GM21723 (cell line): ENCODE results near the gene ZAP70.
"Not testable (repeated sequence)": the region's sequence is repeated elsewhere in the genome, so short reads cannot be mapped to it uniquely, and the experiment has no call there.

Experiments used
- ATAC-seq: cut with Tn5 transposase; IDR thresholded peaks from one replicate; pipeline ENCODE4 v1.9.1; 2021; ENCODE audit warnings: mild to moderate bottlenecking, moderate library complexity; ENCODE audit not compliant: unreplicated experiment

ZAP70 gene

GRCh38 chr2:97713296-97714083 is at the start of gene ZAP70:
TSS of gene ZAP70 (plus strand) at chr2:97713576. CDS start at chr2:97724037, 10,461 bp downstream.
- no peak for ATAC-seq

GRCh38 chr2:97663626-97663961 is 49.8 kb upstream of the ZAP70 start:
- no peak for ATAC-seq

GRCh38 chr2:97663962-97664635 is 49.3 kb upstream of the ZAP70 start, which contains the start of gene ACTR1B:
TSS of gene ACTR1B (minus strand) at chr2:97664044. CDS start at chr2:97663890, 154 bp downstream.
- ATAC-seq, result peak; percentile 86

- ATAC-seq, result no peak
Measured at GRCh38 chr2:97664636-97664970, 48.8 kb upstream of the ZAP70 start.

GRCh38 chr2:97669448-97669847 is 43.9 kb upstream of the ZAP70 start, which contains the start of gene C2orf92:
TSS of gene C2orf92 (plus strand) at chr2:97669713. CDS start at chr2:97669789, 76 bp downstream.
- ATAC-seq, result no peak

GRCh38 chr2:97670471-97670870 is 42.9 kb upstream of the ZAP70 start:
- no peak for ATAC-seq

GRCh38 chr2:97671526-97671925 is 41.9 kb upstream of the ZAP70 start:
- no peak for ATAC-seq

- ATAC-seq, result not testable (repeated sequence)
Measured at GRCh38 chr2:97672606-97673140, 40.7 kb upstream of the ZAP70 start.

- peak; percentile 4 for ATAC-seq
Measured at GRCh38 chr2:97673182-97673914, 40.0 kb upstream of the ZAP70 start.

- peak; percentile 45 for ATAC-seq
Measured at GRCh38 chr2:97673915-97674283, 39.5 kb upstream of the ZAP70 start.

- ATAC-seq, result no peak
Measured at GRCh38 chr2:97675430-97676113, 37.8 kb upstream of the ZAP70 start.

GRCh38 chr2:97676620-97677019 is 36.8 kb upstream of the ZAP70 start:
- no peak for ATAC-seq

- no peak for ATAC-seq
Measured at GRCh38 chr2:97677480-97677879, 35.9 kb upstream of the ZAP70 start.

- ATAC-seq, result no peak
Measured at GRCh38 chr2:97678298-97678697, 35.1 kb upstream of the ZAP70 start.

- not testable (repeated sequence) for ATAC-seq
Measured at GRCh38 chr2:97687235-97687634, 26.1 kb upstream of the ZAP70 start.

GRCh38 chr2:97688062-97688827 is 25.1 kb upstream of the ZAP70 start:
- ATAC-seq, result no peak

GRCh38 chr2:97691166-97691565 is 22.2 kb upstream of the ZAP70 start:
- ATAC-seq, result no peak

- no peak for ATAC-seq
Measured at GRCh38 chr2:97693476-97693875, 19.9 kb upstream of the ZAP70 start.

- no peak for ATAC-seq
Measured at GRCh38 chr2:97695744-97696143, 17.6 kb upstream of the ZAP70 start.
